ENCODE results near the gene PIGH.
A peak's percentile ranks its signal among the peaks of the same experiment; 100 is the strongest.

The PIGH gene

DNA sequence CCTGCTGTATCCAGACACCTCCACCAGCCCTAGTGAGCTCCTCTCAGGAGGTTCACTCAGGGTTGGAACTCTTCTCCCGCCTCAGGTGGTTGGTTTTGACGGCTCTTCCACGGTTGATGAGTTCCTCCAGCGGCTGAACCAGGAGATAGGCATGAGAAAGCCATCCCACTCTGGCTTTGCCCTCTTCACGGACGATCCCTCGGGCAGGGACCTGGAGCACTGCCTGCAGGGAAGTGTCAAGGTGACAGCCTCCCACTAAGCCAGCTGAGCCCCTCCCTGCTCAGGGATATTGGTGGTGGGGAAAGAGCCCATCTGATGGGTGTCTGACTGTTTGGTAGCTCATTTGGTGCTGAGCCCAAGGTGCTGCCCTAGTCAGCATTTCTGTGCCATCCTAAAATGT, 20.4 kb downstream of the PIGH start:
- no peak for DNase-seq (ENCODE audit: low read depth)
- TF ChIP-seq, protein P1, sequence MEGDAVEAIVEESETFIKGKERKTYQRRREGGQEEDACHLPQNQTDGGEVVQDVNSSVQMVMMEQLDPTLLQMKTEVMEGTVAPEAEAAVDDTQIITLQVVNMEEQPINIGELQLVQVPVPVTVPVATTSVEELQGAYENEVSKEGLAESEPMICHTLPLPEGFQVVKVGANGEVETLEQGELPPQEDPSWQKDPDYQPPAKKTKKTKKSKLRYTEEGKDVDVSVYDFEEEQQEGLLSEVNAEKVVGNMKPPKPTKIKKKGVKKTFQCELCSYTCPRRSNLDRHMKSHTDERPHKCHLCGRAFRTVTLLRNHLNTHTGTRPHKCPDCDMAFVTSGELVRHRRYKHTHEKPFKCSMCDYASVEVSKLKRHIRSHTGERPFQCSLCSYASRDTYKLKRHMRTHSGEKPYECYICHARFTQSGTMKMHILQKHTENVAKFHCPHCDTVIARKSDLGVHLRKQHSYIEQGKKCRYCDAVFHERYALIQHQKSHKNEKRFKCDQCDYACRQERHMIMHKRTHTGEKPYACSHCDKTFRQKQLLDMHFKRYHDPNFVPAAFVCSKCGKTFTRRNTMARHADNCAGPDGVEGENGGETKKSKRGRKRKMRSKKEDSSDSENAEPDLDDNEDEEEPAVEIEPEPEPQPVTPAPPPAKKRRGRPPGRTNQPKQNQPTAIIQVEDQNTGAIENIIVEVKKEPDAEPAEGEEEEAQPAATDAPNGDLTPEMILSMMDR (IDR thresholded peaks at IDR 0.05; ENCODE audit: insufficient read depth, low read depth, low read length, missing control alignments): no peak
- no peak overlapping the region for H3K4me3 ChIP-seq (ENCODE audit: low read length)

DNA sequence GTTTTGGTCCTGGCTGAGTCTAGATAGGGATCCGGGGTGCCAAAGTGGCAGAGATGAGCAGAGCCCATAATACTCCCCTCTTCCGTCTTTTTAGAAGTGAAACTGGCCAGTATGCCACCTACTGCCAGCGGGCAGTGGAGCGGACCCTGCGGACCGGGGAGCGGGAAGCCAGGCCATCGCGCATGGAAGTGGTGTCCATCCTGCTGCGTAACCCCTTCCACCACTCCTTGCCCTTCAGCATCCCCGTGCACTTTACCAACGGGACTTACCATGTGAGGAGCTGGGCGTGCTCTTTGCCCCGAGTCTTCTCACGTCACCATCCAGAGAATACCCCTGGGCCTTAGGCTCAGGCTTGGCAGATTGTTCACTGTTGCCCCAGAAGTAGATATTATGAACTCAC, 21.0 kb downstream of the PIGH start:
- no peak for DNase-seq (ENCODE audit: low read depth)
- no peak overlapping the region for H3K4me3 ChIP-seq (ENCODE audit: low read length)
- TF ChIP-seq, protein P1 (IDR thresholded peaks at IDR 0.05; ENCODE audit: insufficient read depth, low read depth, low read length, missing control alignments): no peak

DNA sequence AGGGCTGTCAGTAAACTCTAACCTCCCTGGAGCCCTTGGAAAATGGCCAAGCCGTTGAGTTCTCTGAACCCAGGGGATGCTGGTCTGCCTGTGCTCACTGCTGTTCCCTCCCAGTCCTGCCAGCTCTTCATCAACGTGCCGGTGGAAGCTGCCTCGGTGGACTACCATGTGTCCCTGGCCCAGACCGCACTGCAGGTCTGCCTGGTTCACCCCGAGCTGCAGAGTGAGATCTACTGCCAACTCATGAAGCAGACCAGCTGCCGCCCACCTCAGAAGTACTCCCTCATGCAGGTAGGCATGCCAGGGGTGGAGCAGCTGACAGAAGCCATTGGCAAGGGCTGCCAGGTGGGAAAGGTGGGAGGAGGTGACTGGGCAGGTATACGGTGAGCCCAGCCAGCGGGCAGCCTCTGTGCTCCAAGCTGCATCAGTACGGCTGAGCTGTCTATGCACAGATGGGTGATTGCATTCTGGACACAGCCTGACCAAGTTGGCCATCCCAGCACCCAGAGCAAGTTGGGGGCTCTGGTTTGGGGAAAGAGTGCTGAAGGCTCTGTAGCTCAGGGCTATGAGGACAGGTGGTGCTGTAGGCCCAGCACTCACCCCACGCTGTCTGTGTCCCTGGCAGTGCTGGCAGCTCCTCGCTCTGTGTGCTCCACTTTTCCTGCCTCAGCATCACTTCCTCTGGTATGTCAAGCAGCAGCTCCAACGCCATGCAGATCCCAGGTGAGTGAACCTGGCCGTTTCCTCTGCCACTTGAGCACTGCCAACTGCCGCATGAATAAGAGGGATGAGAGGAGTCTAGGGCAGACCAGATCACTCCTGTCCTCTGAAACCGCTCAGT, 21.9 kb downstream of the PIGH start:
- TF ChIP-seq, protein P1 (IDR thresholded peaks at IDR 0.05; ENCODE audit: insufficient read depth, low read depth, low read length, missing control alignments): no peak
- no peak for DNase-seq (ENCODE audit: low read depth)
- no peak overlapping the region for H3K4me3 ChIP-seq (ENCODE audit: low read length)

DNA sequence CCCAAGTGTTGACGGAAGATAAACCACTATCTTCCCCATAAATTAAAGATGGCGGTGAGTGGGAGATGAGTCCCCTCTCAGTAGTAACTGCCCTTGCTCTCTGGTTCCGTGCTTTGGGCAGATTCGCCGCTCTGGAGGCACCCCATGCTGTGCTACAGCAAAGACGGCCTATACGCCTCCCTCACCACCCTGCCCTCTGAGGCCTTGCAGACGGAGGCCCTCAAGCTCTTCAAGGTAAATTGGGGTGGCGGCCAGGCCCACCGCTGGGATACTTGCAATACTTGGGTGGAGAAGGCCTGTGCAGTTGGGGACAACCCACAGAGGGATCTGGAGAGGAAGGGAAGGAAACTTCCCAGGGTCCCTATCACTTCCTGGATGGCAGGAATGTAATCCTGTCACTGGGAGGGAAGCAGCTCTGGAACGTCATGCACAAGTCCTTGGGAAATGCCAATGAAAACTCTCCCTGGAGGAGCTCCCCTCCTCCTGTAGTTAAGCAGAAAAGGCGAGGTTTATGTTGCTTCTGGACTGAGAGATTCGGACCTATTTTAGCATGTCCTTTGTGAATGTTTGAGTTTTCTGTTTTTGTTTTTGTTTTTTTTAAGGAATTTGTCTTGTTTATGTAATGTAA, 22.8 kb downstream of the PIGH start:
- TF ChIP-seq, protein P1 (IDR thresholded peaks at IDR 0.05; ENCODE audit: insufficient read depth, low read depth, low read length, missing control alignments): no peak
- DNase-seq (ENCODE audit: low read depth): no peak

DNA sequence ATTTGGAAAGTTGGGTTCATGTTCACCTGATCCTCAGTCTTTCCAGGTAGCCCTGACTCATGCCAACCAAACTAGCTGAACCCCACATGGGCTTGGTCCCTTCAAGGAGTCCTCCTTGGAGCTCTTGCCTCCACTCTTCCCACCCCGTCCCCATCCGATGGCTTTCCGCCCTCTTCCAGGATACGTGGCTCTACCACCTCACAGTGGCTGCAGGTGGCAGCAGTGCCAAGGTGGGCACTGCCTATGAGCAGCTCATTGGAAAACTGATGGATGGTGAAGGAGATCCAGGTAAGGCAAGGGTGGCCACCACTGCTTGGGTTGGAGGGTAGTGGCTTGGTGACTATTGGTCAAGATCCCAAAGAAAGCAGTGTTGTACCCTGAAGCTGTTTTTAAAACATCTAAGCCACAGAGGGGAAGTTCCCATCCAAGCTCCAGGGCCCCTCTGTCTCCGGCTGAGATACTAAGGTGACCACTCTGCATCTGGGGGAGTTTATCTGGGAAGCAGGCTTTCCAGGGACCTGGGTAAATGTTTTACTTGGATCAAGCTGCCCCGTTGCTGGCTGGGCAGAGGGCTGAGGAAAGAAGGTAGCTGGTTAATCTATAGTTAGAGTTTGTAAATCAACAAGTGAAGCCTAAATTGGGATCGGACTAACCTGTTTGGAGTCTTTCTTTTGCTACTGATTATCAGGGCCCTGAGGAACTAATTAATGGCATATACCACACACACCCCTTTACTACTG, 23.7 kb downstream of the PIGH start:
- no peak for DNase-seq (ENCODE audit: low read depth)
- TF ChIP-seq, protein P1 (IDR thresholded peaks at IDR 0.05; ENCODE audit: insufficient read depth, low read depth, low read length, missing control alignments): no peak

More for the DNA sequence above, 22.8 kb downstream of the PIGH start:
- H3K4me3 ChIP-seq (ENCODE audit: low read length): no peak overlapping the region

DNA sequence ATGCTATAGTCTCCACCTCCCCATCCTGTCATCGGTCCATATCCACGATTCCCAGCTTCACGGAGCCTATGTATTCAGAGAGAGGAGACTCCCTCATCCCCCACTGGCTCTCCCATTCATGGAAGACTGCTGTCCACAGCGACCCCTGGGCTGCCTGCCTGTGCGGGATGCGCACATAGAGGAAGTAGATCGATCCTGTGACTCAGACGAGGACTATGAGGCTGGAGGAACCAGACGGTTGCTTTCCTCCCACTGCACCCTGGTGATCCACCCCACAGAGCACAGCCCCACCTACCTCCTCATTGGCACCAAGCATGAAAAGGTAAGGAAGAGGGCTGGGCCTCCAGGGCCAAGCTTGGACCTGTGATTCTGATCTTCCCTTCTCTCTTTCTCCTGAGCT, 24.4 kb downstream of the PIGH start:
- H3K4me3 ChIP-seq (ENCODE audit: low read length): no peak overlapping the region
- DNase-seq (ENCODE audit: low read depth): peak; percentile 79
- TF ChIP-seq, protein P1 (IDR thresholded peaks at IDR 0.05; ENCODE audit: insufficient read depth, low read depth, low read length, missing control alignments): no peak

More for the DNA sequence above, 23.7 kb downstream of the PIGH start:
- no peak overlapping the region for H3K4me3 ChIP-seq (ENCODE audit: low read length)
